GM19035 (cell line): ENCODE measurements around the gene WDR19.
"Not testable (repeated sequence)": the region's sequence is repeated elsewhere in the genome, so short reads cannot be mapped to it uniquely, and the experiment has no call there.

Experiments used
- ATAC-seq: cut with Tn5 transposase; IDR thresholded peaks from one replicate; pipeline ENCODE4 v1.9.1; 2021; ENCODE audit not compliant: unreplicated experiment

WDR19 gene

GRCh38 chr4:39232100-39232499 lies 49.8 kb downstream of the WDR19 start:
- ATAC-seq: no peak

GRCh38 chr4:39233114-39233513 lies 50.8 kb downstream of the WDR19 start:
- ATAC-seq: no peak

GRCh38 chr4:39233783-39234182 lies 51.5 kb downstream of the WDR19 start:
- no peak for ATAC-seq

GRCh38 chr4:39235021-39235420 lies 52.7 kb downstream of the WDR19 start:
- ATAC-seq: no peak

GRCh38 chr4:39235696-39236095 lies 53.4 kb downstream of the WDR19 start:
- no peak for ATAC-seq

GRCh38 chr4:39237179-39237578 lies 54.9 kb downstream of the WDR19 start:
- no peak for ATAC-seq

GRCh38 chr4:39243462-39243861 lies 61.1 kb downstream of the WDR19 start:
- ATAC-seq: no peak

GRCh38 chr4:39255266-39255665 lies 72.9 kb downstream of the WDR19 start:
- no peak for ATAC-seq

- no peak for ATAC-seq
Observed at GRCh38 chr4:39255871-39256270, 73.5 kb downstream of the WDR19 start.

- no peak for ATAC-seq
Observed at GRCh38 chr4:39256436-39256835, 74.1 kb downstream of the WDR19 start.

- no peak for ATAC-seq
Observed at GRCh38 chr4:39259571-39260330, 77.4 kb downstream of the WDR19 start.

GRCh38 chr4:39263895-39264294 lies 81.6 kb downstream of the WDR19 start:
- no peak for ATAC-seq

GRCh38 chr4:39274503-39274902 lies 92.2 kb downstream of the WDR19 start:
- no peak for ATAC-seq

- not testable (repeated sequence) for ATAC-seq
Observed at GRCh38 chr4:39277661-39278060, 95.3 kb downstream of the WDR19 start.

- no peak for ATAC-seq
Observed at GRCh38 chr4:39278476-39278875, 96.1 kb downstream of the WDR19 start.

- no peak for ATAC-seq
Observed at GRCh38 chr4:39279416-39279815, 97.1 kb downstream of the WDR19 start.

- ATAC-seq: no peak
Observed at GRCh38 chr4:39280770-39281169, 98.4 kb downstream of the WDR19 start.

- no peak for ATAC-seq
Observed at GRCh38 chr4:39285111-39285795, 102.9 kb downstream of the WDR19 start.

GRCh38 chr4:39285853-39286252 lies 103.5 kb downstream of the WDR19 start:
- ATAC-seq: no peak

- ATAC-seq: no peak
Observed at GRCh38 chr4:39286263-39286662, 103.9 kb downstream of the WDR19 start.

GRCh38 chr4:39287223-39287622 lies 104.9 kb downstream of the WDR19 start:
- ATAC-seq: no peak

GRCh38 chr4:39291686-39292085 lies 109.4 kb downstream of the WDR19 start:
- ATAC-seq: no peak

GRCh38 chr4:39292433-39292832 lies 110.1 kb downstream of the WDR19 start:
- ATAC-seq: not testable (repeated sequence)
